ENCODE measurements around the gene LTA4H.
"Not testable (repeated sequence)": the region's sequence is repeated elsewhere in the genome, so short reads cannot be mapped to it uniquely, and the experiment has no call there.

The LTA4H gene

DNA sequence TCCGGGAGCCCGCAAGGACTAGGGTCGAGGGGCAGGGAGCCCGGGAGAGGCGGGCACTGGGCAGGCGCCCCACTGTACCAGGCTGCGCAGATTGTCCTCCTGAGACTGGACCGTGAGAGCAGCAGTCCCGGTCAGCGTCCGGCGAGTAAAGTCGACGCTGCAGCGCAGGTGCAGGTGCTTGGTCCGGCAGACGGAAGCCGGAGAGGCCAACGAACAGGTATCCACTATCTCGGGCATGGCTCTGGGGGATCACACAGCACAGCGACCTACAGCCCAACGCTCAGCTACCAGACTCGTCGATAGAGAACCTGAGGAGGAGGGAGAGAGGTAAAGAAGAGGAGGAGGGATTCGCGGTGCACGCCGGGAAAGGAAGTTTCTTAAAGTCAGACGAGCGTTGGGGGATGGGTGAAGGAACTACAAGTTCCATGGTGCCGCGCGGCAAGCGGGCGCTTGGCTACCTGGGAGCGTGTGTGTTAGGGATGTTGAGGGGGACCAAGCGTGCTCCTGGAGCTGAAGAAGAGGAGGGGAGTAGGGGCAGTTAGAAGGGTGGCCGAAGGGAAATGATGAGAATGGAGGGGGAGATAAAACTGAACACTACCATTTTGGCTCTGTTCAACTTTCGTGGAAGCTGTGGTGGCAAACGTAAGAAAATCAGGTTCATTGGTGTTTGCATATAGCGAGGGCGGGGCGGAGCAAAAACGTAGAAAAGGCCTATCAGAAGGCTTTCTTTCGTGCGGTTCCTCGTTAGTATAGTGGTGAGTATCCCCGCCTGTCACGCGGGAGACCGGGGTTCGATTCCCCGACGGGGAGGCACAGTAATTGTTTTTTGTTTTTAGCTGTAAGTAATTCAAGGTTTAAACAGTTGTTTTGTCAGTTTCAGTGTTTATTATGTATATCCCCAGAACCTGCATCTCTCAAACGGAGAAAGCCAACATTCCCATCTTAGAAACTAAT, at the start of gene LTA4H:
LTA4H (minus strand) TSS at position 305 of the 954 bp plus-strand sequence; CDS start at position 237, 68 bp downstream.
- DNase-seq: peak; percentile 98

DNA sequence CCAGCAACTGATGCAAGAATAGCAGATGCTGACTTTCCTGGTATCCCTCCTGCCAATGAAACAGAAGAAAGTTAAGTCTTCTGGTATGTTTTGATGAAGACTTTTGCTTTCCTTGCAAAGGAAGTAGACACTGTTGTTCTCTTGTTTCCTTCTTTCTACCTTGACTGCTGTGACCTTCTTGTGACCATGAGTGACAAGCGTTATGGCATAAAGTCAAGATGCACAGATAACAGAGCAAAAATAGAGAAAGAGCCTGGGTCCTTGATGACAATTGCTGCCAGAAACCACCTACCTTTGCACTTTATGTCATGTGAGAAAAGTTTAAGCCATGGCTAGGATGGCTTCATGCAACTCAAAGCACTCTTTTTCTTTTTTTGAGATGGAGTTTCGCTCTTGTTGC, 49.2 kb upstream of the LTA4H start:
- DNase-seq: no peak

DNA sequence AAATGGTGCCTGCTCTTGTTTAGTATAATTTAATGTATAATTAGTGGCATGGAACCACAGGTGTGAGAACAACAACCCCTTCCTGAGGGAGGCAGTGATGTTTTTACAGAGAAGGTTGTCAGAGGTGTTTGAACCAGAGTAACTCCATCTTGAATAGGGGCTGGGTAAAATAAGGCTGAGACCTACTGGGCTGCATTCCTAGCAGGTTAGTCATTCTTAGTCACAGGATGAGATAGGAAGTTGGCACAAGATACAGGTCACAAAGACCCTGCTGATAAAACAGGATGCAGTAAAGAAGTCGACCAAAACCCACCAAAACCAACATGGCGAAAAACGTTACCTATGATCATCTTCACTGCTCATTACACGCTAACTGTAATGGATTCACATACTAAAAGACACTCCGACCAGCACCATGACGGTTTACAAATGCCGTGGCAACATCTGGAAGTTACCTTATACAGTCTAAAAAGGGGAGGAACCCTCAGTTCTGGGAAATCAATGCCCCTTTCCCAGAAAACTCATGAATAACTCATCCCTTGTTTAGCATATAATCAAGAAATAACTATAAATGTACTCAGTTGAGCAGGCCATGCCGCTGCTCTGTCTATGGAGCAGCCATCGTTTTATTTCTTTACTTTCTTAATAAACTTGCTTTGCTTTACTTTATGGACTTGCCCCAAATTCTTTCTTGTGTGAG, 47.8 kb upstream of the LTA4H start:
- no peak for DNase-seq

DNA sequence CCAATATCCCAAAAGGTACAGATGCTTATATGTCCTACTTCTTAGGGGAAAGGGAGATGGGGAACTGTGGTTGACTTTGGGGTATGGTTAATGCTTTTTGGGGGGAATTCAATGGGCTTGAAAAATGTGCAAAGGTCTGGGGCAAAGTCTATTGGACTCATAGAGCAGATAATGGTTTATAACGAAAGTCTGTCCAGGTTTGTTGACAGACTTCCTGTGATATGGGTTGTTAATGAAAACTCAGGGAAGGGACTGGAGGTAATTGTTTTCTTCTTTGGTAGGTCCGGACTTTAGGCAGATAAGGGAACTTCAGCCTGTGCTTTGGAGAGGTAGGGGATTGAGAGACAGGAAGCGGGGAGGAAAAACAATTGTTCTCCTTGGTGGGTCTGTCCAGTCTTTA, 46.2 kb upstream of the LTA4H start:
- DNase-seq: no peak

DNA sequence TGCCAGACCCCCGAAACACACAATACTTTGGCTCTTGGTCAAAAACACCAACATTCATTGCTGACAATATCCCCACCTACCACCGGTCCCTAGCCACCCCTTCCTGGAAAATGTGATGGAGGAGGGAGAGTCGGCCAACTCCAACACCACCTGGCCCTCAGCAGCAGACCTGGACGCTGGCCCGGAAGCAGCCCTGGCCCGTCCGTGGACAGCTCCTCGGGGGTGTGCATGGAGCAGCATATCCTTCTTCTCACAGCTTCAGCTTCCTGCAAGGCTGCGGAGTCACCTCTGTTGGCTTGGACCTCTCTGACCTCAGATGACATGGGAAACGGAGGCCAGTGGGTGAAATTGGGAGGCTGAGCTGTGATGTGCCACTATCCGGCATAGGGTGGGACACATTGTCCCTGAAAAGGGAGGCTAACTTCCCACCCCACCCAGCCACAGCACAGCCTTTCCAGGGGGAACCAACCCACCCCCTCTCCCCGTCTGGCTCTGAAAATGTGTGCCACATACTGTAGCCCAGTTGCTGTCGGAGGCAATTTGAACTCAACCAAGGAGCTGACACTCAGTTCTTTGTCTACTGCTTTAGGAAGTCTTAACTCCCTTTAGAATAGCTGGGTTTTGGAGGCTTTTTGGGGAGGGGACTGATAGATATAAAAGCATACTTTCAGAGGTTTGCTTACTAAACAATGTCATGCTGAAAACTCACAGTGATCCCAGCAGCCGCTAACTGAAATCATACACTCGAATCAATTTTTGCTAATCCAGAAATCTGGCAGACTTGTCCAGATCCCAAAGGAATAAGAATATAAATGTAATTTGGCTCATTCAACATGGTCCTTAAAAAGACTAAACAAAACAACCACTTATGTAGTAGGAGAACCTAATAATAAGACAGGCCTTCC, 43.1 kb upstream of the LTA4H start:
- DNase-seq: no peak

DNA sequence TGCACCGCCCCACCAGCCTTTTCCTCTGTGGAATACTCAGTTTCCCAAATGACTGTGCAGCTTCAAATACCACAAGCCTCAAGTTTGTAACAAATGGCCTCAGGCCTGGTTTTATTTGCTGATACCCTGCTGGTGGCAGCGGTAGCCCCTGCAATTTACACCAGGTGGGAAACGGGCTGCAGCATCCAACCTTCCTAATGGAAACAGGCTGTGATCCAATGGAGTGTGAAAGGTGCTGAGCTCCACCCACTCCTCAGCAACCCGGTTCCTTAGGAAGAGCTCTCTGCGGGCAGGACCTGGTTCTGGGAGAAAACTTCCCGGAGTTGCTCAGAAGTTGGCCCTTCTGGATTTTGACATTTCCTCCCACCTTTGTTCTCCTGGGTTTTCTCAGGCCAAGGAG, 41.7 kb upstream of the LTA4H start:
- no peak for DNase-seq

DNA sequence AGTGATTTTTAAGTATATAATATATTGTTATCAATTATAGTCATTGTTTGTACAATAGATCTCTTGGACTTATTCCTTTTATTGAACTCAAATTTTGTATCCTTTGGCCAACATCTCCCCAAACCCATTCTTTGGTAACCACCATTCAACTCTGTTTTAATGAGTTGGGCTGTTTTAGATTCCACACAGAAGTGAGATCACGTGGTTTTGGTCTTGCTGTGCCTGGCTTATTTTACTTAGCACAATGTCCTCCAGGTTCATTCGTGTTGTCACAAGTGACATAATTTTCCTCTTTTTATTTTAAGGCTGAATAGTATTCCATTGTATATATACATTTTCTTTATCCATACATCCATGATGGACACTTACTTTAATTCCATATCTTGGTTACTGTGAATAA, 40.2 kb upstream of the LTA4H start:
- no peak for DNase-seq

DNA sequence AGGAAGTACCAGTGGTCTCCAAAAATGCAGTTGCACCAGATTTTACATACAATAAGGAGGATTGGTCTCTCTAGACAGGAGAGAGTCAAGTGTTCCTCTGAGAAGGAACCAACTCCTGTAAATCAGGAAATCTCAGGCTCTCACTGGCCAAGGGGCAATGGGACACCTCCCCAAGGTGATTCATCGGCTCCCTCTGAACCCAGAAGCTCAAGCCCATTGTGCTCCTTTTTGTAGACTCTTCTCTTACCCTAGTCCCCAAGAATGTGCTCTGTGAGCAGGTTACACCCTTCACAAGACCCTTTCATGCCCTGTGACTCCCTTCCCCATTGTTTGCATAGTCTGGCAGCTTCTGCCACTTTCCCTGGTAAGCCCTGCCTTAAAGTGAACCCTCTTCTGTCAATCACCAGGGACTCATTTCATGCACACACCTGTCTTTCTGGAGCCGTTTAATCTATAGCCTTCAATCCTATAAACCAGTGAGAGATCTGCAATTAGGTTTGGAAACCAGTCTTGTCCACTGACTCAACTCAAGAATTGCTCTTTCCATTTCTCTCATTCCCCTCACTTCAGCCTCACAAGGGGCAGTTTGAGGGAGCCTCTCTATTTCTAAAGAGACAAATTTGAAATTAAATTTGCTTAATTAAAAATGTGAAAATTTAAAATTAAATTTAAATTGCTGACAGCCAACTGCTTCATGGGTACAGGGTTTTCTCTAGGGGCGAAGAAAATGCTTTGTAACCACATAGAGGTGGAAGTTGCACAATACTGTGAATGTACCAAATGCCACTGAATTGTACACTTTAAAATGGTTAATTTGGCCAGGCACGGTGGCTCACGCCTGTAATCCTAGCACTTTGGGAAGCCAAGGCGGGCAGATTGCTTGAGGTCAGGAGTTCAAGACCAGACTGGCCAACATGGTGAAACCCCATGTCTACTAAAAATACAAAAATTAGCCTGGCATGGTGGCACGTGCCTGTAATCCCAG, 38.3 kb upstream of the LTA4H start:
- DNase-seq: no peak

DNA sequence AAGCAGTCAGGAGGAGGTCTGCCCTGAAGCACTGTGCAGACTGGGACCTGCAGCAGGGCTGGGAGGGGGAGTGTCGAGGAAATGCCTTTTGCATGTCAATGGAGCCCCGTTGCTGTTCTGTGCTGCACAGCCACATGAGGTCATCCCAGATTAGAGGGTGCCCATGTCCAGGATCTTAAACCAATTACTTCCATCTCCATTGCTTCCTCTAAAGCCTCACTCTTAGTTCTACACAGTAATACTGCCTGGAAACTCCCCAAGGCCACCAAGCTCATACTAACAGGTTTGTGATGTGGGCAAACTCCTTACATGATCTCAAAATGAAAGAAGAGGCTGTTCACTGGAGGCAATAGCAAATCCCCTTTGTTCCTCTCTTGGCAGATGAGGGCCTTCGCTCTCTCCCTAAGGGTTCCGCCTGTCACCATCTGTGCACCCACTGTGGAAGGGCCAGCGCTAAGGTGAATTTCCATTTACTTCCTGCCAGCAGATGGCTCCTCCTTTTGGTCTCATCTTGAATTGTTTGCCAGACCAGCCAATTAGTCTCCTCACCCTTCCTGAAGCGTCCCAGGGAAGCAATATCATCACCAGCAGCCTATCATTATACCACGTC, 35.4 kb upstream of the LTA4H start:
- DNase-seq: no peak

DNA sequence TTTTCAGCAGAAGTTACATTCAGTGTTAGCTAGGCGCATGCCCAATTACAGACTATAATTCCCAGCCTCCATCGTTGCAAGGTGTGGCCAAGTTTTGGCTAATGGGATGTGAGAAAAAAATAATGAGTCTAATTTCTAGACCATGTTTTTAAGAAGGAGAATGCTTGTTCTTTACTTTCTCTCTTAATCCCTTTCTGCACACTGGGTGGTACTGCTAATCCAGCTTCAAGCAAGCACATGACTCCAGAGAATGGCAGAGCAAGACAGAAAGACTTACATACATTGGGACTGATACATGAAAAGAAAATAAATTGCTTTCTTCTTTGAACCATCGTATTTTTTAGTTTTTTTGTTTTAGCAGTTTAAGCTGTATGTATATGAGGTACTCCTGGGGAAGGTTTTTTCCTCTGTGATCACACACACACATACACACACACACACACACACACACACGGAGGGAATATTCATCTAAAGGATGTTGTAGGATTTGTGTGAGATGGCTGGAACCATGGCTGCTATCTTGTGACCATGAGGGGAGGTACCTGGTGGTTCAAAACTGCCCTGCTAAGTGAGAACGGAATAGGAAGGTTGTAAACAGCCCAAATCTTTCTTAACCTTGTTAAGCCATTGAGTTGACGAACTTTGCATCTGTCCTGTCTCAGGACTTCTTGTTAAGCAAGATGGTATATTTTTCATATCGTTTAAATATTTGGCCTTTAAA, 34.3 kb upstream of the LTA4H start:
- no peak for DNase-seq

DNA sequence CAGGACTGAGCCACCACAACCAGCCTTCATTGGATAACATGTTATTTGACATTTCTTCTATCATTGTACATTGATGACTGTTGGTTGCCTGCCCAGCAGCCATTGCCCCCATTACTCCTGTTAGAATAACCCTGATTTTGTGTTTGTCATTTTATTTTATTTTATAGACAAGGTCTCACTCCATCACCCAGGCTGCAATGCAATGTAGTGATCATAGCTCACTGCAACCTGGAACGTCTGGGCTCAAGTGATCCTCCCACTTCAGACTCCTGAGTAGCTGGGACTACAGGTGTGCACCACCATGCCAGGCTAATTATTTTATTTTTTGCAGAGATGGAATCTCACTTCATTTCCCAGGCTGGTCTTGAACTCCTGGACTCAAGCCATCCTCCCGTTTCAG, 33.2 kb upstream of the LTA4H start:
- DNase-seq: no peak

DNA sequence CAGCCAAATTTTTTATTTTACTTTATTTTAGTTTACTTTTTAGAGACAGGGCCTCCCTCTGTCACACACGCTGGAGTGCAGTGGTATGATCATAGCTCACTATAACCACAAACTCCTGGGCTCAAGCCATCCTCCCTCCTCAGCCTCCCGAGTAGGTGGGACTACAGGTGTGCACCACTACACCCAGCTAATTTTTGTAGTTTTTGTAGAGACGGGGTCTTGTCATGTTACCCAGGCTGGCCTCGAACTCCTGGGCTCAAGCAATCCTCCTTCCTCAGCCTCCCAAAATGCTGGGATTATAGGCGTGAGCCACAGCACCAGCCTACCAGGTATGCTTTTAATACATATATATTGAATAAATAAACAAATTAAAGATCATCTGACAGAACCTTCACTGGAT, 32.7 kb upstream of the LTA4H start:
- DNase-seq: no peak

DNA sequence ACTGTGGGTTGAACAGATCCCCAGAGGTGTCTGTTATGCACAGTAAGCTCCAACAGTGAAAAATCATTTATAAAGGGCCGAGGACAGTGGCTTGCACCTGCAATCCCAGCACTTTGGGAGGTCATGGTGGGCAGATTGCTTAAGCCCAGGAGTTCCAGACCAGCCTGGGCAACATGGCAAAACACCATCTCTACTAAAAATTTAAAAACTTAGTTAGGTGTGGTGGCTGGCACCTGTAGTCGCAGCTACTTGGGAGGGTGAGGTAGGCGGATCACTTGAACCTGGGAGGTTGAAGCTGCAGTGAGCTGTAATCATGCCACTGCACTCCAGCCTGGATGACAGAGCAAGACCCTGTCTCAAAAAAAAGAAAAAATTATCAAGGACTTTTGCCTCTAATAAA, 30.4 kb upstream of the LTA4H start:
- not testable (repeated sequence) for DNase-seq

DNA sequence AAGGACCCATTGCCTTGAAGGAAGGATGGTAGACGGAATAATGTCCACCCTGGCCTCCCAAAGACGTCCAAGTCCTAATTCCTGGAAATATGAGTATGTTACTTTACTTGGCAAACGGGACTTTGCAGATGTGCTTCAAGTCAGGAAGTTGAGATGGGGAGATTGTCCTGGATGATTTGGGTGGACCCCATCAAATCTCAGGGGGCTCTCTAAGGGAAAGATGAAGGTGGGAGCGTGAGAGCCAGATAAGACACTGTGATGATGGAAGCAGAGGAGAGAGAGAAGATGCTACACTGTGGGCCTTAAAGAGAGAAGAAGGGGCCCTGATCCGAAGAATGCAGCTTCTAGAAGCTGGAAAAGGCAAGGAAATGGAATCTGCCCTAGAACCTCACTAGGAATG, 29.6 kb upstream of the LTA4H start:
- no peak for DNase-seq

DNA sequence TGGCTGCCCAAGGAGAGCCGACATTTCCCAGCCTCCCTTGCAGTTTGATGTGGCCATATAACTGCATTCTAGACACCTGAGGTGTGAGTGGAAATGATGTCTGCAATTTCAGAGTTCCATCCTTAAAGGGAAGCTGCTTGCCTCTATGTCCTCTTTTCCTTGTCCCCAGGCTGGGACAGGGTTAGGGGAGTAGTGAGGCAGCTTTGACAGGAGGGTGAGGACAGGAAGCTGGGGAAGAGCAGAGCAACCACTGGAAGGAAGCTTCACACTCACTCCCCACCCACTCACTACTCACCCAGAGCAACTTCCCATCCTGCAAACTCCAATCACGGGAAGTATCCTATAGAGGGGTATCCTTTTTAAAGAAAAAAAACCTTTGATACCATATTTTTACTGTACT, 28.9 kb upstream of the LTA4H start:
- no peak for DNase-seq

DNA sequence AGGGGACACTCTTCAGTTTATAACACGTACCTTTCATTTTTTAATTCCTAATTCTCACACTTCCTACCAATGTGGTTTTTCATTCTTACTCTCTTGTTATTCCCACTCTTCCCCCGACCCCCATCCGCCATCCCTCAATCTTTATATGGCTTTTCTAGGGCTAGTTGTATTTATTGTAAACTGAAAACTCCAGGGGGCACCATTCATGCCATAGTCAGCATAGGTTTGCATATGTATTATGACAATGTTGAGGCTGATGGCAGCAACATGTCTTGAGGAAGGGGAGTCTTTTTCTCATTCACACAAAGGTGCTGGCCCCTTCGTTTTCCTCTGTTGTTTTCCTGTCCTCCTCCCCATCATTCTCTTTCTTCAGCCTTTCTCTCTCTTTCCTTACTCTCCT, 27.7 kb upstream of the LTA4H start:
- DNase-seq: no peak

DNA sequence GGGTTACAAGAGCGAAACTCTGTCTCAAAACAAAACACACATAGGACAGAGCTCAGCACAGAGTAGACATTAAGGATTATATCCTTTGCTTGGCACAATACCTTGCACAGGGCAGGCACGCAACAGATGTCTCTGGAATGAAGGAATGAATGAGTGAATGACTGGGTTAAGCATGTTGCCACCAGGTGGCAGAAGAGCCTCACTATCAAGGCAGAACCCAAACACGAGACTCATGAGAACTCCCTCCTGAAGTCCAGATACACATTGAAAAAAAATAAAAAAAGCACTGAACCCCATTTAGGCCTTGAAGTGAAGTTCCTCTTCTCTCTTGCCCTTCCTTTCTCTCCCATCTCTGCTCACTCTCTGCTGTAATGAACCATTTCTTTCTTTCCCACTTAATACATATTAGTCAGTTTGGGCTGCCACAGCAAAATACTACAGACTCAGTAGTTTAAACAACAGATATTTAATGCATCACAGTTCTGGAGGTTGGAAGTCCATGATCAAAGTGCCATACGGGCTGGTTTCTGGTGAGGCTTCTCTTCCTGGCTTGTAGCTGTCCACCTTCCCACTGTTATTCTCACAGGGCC, 26.6 kb upstream of the LTA4H start:
- DNase-seq: peak; percentile 39

DNA sequence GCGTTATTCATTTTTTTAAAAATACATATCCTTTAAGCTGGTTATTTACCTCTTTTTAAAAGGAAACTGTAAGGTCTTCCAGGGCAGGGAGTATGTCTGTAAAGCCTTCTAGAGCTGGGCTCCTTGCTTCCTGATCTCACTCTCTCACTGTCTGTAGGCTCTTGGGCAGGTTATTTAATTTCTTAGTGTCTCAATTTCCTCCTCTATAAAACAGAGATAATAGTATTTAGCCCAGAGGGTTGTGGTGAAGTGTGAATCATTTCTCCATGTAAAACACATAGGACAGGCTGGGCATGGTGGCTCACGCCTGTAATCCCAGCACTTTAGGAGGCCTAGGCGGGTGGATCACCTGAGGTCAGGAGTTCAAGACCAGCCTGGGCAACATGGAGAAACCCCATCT, 25.9 kb upstream of the LTA4H start:
- no peak for DNase-seq

DNA sequence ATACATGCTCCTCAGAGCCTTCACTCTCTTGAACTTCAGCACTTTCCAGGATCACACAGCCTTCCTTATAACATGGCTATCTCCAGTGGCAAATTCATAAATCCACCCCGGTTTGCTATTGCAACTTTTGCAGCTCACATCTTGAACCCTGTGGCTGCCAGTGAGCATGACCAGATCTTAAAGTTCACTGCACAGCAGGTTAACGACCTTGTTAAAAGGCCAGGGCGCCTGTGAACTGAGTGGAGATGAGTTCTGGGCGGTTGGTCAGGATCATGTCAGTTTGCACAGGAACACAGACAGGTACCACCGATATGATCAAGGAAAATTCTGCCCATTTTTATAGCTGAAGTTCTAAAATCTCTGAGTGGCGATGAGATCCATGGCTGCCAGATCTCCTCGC, 24.7 kb upstream of the LTA4H start:
- no peak for DNase-seq

DNA sequence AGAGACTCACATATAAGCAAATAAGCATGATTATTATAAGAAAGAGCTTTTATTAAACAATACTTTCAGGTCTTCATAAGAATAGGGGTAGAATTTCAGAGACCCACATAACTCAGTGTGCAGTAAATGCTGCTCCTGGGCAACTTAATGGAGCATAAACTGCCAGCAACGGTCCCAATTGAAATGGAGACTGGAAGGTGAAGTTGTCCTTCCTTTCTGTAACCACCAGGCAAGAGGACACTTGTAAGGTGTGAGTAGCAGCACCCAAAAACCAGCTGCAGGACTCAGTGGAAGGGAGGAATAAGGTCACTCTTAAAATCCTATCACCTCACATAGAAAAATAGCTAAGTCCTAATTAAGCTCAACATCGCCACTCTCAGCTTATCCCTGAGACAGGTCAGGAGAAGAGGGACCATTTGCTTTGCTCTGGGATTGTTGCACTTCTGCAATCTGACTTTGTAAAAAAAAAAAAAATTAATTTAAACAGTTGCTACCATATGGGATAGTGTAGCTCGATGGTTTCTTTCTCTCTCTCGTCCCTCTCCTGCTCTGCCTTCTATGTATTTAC, 22.7 kb upstream of the LTA4H start:
- DNase-seq: no peak

Measured in NCI-H2081 treated with DMSO at 0.1 percent for 48 hours (cell line).